ENCODE results near the gene BRINP3. TPM values are rescaled to one million over a fixed set of nuclear protein-coding genes. Genes with fewer than 3 reads are reported as not detected.

The BRINP3 gene
- total RNA-seq, 1 donor from 2014 or later, result not detected

GRCh38 chr1:190452272-190452848 lies 25.3 kb downstream of the BRINP3 start:
- no peak for DNase-seq (ENCODE audit: low read depth in 2 of 2)

- DNase-seq (ENCODE audit: low read depth in 2 of 2), result no peak
Measured at GRCh38 chr1:190444464-190444863, 33.2 kb downstream of the BRINP3 start.

GRCh38 chr1:190439447-190439846 lies 38.2 kb downstream of the BRINP3 start:
- DNase-seq (ENCODE audit: low read depth in 2 of 2), result no peak

- DNase-seq (ENCODE audit: low read depth in 2 of 2), result peak in 1 of 2 donors; percentile 22
Measured at GRCh38 chr1:190436615-190437014, 41.0 kb downstream of the BRINP3 start.

GRCh38 chr1:190429932-190430331 lies 47.7 kb downstream of the BRINP3 start:
- DNase-seq (ENCODE audit: low read depth in 2 of 2), result no peak

GRCh38 chr1:190429141-190429540 lies 48.5 kb downstream of the BRINP3 start:
- DNase-seq (ENCODE audit: low read depth in 2 of 2), result no peak

- DNase-seq (ENCODE audit: low read depth in 2 of 2), result no peak
Measured at GRCh38 chr1:190416239-190416638, 61.4 kb downstream of the BRINP3 start.

GRCh38 chr1:190413142-190413541 lies 64.5 kb downstream of the BRINP3 start:
- DNase-seq (ENCODE audit: low read depth in 2 of 2), result no peak

GRCh38 chr1:190403402-190403801 lies 74.3 kb downstream of the BRINP3 start:
- DNase-seq (ENCODE audit: low read depth in 2 of 2), result no peak

- no peak for DNase-seq (ENCODE audit: low read depth in 2 of 2)
Measured at GRCh38 chr1:190399233-190399632, 78.4 kb downstream of the BRINP3 start.

- no peak for DNase-seq (ENCODE audit: low read depth in 2 of 2)
Measured at GRCh38 chr1:190391582-190391981, 86.1 kb downstream of the BRINP3 start.

- DNase-seq (ENCODE audit: low read depth in 2 of 2), result no peak
Measured at GRCh38 chr1:190377991-190378390, 99.7 kb downstream of the BRINP3 start.

- DNase-seq (ENCODE audit: low read depth in 2 of 2), result no peak
Measured at GRCh38 chr1:190377294-190377693, 100.4 kb downstream of the BRINP3 start.

- DNase-seq (ENCODE audit: low read depth in 2 of 2), result no peak
Measured at GRCh38 chr1:190376044-190376443, 101.6 kb downstream of the BRINP3 start.

GRCh38 chr1:190373705-190374336 lies 103.8 kb downstream of the BRINP3 start:
- DNase-seq (ENCODE audit: low read depth in 2 of 2), result no peak

GRCh38 chr1:190367200-190367599 lies 110.5 kb downstream of the BRINP3 start:
- DNase-seq (ENCODE audit: low read depth in 2 of 2), result no peak

GRCh38 chr1:190365283-190365682 lies 112.4 kb downstream of the BRINP3 start:
- no peak for DNase-seq (ENCODE audit: low read depth in 2 of 2)

- DNase-seq (ENCODE audit: low read depth in 2 of 2), result no peak
Measured at GRCh38 chr1:190353538-190354101, 124.0 kb downstream of the BRINP3 start.

- DNase-seq (ENCODE audit: low read depth in 2 of 2), result no peak
Measured at GRCh38 chr1:190344454-190344853, 133.2 kb downstream of the BRINP3 start.

- no peak for DNase-seq (ENCODE audit: low read depth in 2 of 2)
Measured at GRCh38 chr1:190338829-190339228, 138.8 kb downstream of the BRINP3 start.

GRCh38 chr1:190328871-190329270 lies 148.8 kb downstream of the BRINP3 start:
- no peak for DNase-seq (ENCODE audit: low read depth in 2 of 2)

GRCh38 chr1:190328361-190328760 lies 149.3 kb downstream of the BRINP3 start:
- no peak for DNase-seq (ENCODE audit: low read depth in 2 of 2)

GRCh38 chr1:190327271-190327670 lies 150.4 kb downstream of the BRINP3 start:
- DNase-seq (ENCODE audit: low read depth in 2 of 2), result no peak

Measured in dermis microvascular lymphatic vessel endothelial cell (primary cell).